Middle frontal gyrus (tissue), 1 donor: ENCODE results near the gene LRBA.

Source experiments
- DNase-seq: peaks from one replicate; pipeline ENCODE4 v3.0.0-alpha.2; 2015; ENCODE audit warnings: low spot score; ENCODE audit errors: extremely low spot score

LRBA gene

GRCh38 chr4:150379454-150379853 lies 635.6 kb downstream of the LRBA start:
- DNase-seq, result no peak

DNA sequence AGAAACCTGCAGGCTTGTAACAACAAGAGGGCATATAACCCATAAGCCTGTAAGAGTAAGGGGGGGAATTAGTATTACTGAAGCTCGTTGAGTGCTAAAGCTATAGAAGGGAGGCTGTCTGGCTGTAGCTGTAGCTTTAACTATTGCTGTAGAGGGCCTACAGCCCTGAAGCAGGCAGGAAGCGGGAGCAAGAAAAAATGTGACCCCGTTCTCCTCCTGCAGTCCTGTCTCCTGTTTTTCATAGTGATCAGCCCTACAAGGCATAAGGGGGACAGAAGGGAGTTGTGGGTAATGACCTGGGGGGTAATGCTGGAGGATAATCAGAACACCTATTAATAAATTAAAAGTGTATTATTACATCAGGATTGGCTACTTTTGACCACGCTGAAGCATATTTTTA lies 640.1 kb downstream of the LRBA start:
- no peak for DNase-seq

GRCh38 chr4:150371869-150372268 lies 643.2 kb downstream of the LRBA start:
- no peak for DNase-seq

GRCh38 chr4:150369434-150370380 lies 645.4 kb downstream of the LRBA start:
- no peak for DNase-seq

GRCh38 chr4:150368667-150369066 lies 646.4 kb downstream of the LRBA start:
- no peak for DNase-seq

DNA sequence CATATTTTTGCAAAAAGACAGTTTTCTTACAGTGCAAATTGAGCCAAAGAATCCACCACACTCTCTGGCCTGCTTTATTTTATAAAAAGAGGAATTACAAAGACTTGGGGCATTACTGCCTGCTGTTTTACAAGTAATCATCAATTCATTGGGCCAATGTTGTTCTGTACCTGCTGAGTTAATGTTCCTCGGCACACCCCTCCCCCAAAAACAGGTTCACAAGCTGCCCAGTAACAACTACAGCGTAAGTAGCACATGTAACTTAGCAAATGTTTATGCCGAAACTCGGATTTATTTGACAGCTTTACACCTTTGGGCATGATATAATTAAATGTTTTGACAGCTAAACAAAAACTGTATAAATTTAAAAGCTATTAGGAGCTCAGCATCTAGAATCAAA lies 647.8 kb downstream of the LRBA start:
- DNase-seq, result no peak

DNA sequence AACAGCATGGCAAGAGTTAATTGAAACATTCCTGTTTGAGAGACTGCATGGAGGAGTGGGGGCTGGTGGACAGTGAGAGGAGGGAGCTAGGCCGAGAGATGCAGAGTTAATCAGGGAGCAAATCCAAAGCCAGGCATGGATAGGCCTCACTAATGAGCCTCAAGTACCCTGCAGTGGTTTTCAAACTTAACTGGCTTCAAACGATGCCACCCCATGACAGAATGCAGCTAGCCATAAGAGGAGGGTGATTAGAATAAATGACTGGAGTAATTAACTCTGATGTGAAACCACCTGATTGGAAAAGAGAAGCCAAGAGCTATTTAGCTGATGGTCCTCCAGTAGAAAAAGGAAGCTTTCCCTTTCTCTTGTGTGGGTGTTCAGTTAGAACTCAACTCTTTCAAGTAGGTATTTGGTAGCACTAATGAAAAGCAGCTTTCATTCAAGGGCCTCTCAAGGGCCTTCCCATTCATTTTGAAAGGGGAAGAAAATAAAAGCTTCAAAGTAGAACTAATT lies 648.5 kb downstream of the LRBA start:
- no peak for DNase-seq

DNA sequence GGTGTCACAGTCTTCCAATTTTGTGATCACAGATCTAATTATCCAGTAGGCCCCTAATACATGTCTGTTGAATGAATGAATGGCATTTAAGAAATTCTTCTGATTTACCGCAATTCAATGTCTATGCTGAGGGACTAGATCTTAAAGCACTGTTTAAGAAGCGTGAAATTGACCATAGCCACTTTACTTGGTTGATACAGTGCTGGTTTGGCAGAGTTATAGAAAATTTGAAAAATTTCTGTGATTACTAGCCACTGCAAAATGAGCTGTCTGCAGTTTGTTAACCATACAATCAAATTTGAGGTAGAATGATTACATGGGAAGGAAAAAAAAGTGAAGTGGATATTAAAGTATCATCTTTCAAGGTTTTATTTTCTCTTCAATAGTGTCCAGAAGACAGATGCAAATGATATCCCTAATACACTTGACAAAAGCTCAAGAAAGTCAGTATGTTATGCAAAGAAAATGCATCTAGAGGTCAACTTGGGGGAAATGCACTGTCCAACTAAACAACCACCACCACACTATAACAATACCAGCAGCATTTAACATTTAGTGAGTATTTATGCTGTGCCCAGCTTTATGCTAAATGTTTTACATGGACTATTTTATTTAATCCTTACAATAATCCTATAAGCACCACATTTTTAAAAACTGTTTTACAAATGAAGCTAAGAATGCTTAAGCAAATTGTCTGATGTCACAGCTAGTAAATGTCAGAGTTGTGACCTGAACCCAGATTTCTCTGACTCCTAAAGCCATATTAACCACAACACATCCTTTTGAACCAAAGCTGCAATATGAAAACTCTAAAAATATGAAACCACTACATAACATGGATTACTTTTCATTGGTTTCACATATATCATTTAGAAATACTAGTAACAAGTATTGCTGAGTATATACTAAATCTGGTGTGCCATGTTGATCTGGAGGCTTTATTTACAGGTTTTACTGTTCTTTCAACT lies 651.1 kb downstream of the LRBA start:
- DNase-seq, result no peak

DNA sequence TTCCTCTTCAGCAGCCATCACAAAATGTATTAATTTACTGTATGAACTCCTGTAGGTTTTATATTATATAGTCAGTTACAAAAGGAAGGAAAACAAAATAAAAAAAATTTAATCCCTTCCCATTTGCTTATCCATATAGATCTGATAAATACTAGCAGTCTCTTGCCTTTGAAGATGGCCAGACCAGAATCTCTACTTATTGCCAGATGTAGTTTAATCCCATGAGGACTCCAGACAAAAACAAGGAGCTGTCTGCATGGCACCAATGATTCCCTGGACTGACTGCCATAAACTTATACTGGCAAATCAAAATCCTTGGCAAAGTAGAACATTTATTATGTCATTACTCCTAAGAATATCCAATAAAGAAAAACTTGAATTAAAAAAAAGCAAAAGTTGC lies 656.4 kb downstream of the LRBA start:
- DNase-seq, result no peak

DNA sequence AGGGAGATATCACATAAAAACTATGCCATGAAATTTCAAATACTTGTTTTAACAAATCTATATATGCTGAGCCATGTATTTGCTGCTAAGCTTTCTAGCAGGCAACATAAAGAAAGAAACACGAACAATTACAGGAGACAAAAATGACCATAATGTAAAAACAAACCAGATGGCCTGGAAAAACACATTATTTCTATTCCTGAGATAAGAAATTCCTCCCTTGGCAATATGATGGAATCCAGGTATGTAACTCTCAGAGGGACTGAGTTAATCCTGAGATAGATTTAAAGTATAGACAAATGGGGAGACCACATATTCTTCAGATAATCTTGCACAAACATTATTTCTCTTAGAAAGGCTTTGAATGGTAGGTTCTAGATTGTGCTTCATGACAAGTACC lies 657.3 kb downstream of the LRBA start:
- no peak for DNase-seq

DNA sequence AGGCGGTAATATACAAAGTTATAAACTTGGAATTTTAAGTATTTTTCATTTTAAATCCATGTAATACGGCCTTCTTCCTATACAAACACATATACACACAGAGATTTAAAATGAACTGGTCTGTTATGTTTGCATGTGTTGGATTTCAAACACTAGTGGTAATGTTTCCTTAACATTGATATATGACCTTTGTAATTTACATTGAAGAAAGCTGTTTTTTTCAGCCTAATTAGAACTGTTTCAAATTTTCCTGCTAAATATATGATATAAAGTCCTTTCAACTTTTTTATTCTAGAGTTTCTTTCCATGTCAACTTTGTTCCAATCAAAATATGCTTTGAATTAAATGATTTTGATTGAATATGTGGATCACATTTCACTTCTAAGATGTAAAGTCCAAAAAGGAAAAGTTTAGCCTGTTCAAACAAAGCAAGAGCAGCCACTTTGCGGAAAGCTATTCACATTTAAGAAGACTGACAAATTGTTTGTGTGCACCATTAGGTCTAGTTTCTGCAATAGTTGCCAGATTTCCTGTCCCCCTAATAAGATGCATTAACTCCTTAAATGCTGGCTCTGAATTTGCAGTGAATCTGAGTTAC lies 659.1 kb downstream of the LRBA start:
- no peak for DNase-seq

DNA sequence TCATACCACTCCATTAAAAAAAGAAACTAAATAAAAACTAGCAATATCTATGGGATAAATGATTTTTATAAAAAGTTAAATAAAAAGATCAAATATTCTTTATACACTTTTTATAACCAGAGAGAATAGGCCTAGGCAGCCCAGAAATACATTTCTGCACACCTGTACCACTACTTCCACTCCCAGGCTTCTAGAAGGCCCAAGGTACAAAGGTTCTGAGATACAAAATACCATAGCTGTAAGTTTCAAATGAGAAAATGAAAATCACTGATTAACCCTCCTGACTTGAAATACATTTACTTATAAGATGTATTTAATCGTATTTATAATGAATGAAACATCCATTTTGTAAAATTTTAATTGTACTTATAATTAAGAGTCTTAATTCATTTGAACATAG lies 659.7 kb downstream of the LRBA start:
- no peak for DNase-seq

DNA sequence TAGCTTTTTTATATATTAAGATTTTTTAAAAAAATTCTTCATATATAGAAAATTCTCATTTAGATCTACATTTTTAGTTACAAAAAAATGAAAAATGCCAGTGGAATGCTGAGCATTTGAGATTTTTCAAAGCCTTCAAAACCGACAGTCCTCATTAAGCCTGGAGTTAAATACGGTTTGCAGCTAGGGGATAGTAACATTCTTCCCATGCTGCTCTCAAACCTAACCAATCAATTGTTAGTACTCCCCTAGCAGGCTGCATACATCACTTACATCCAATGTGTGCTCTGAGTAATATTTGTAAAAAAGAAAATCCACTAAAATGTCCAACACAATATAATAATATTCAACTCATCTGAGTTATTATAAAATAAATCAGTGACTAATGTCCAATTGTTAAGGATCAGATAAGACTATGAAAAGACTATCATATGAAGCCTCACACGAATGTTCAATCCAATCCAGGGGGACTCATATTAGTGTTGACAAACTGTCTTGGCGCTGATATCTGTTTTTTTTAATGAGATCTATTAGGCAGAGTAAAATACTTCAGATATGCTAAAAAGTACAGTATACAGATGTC lies 660.8 kb downstream of the LRBA start:
- no peak for DNase-seq

GRCh38 chr4:150348079-150348478 lies 667.0 kb downstream of the LRBA start:
- DNase-seq, result no peak

- no peak for DNase-seq
These were observed 669.8 kb downstream of the LRBA start for GRCh38 chr4:150345207-150345744.

DNA sequence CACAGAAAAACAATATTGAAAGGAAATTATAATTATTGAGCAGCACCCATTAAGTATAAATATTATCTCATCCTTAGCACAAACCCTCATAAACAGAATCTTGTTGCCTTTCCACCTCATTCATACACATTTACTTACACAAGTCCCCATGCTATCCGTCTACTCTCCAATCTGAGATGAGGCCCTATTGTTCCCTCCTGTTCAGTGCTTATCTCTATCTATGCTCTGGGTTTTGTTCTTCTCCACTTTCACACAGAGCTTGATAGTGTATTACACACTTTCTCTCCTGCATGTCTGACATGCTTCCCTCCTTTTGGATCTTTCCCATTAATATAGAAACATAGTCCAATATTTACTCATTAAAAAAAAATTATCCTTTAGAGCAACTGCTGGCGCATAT lies 671.3 kb downstream of the LRBA start:
- DNase-seq, result no peak

GRCh38 chr4:150342945-150343344 lies 672.1 kb downstream of the LRBA start:
- no peak for DNase-seq

- DNase-seq, result no peak
These were observed 677.4 kb downstream of the LRBA start for GRCh38 chr4:150337734-150338133.

- DNase-seq, result no peak
These were observed 678.2 kb downstream of the LRBA start for GRCh38 chr4:150336676-150337412.

- DNase-seq, result no peak
These were observed 682.1 kb downstream of the LRBA start for GRCh38 chr4:150332961-150333360.
